Transverse colon (tissue), 4 donors: Measurements from ENCODE around the gene MEGF11.

Source experiments
- POLR2AphosphoS5 ChIP-seq, 3 donors: sonication (generic); formaldehyde crosslinking; IDR thresholded peaks; one replicate each; pipeline ENCODE4 v1.6.1; 2016; ENCODE audit warnings: antibody characterized with exemption in 3 of 3
- TF ChIP-seq, protein P1 (sequence below), 5 experiments: fragments of 200-600 bp in 3 of 5; fragments of 450-650 bp in 2 of 5; sonication (generic) in 3 of 5; IDR thresholded peaks; 1 replicate in 2 of 5; 2 replicates in 3 of 5; pipeline ENCODE4 v1.5.1; 2016 to 2017; ENCODE audit warnings: antibody characterized with exemption in 5 of 5, inconsistent platforms in 3 of 5, mild to moderate bottlenecking in 2 of 5, moderate library complexity in 1 of 5

DNA sequence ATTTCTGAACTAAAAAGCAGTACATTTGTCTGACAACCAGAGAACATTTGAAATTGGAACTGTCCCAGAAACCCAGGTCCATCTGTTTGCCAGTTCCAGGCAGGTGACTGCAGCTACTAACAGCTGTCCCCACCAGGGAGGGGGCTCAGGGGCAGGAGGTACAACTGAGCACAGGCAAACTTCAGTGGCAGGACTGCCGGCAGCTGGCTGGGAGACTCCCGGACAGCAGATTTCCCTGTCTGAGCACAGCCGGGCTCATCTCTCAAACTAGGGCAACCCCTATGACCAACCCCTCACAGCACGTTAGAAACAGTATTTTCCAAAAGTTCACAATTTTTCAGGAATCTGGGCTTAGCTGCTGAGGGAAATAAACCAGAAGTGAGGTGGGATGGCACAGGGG, 88.8 kb downstream of the MEGF11 start:
- TF ChIP-seq, protein P1, sequence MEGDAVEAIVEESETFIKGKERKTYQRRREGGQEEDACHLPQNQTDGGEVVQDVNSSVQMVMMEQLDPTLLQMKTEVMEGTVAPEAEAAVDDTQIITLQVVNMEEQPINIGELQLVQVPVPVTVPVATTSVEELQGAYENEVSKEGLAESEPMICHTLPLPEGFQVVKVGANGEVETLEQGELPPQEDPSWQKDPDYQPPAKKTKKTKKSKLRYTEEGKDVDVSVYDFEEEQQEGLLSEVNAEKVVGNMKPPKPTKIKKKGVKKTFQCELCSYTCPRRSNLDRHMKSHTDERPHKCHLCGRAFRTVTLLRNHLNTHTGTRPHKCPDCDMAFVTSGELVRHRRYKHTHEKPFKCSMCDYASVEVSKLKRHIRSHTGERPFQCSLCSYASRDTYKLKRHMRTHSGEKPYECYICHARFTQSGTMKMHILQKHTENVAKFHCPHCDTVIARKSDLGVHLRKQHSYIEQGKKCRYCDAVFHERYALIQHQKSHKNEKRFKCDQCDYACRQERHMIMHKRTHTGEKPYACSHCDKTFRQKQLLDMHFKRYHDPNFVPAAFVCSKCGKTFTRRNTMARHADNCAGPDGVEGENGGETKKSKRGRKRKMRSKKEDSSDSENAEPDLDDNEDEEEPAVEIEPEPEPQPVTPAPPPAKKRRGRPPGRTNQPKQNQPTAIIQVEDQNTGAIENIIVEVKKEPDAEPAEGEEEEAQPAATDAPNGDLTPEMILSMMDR (IDR thresholded peaks at IDR 0.05): no peak
- TF ChIP-seq POLR2AphosphoS5 (IDR thresholded peaks at IDR 0.05): no peak
